Neural progenitor cell (in vitro differentiated cells): ENCODE data around the gene MTX1.
A peak's percentile ranks its signal among the peaks of the same experiment; 100 is the strongest.

Source experiments
- CTCF ChIP-seq: fragments of 200-600 bp; sonication (generic); IDR thresholded peaks from 2 replicates; pipeline ENCODE4 v1.5.1; 2017; ENCODE audit warnings: antibody characterized with exemption, mild to moderate bottlenecking
- EZH2 ChIP-seq: fragments of 200-600 bp; sonication (generic); IDR thresholded peaks from 2 replicates; pipeline ENCODE4 v1.6.1; 2017; ENCODE audit warnings: antibody characterized with exemption, mild to moderate bottlenecking, moderate library complexity
- EZH2phosphoT487 ChIP-seq: fragments of 200-600 bp; sonication (generic); IDR thresholded peaks from 2 replicates; pipeline ENCODE4 v1.6.1; 2017; ENCODE audit warnings: antibody characterized with exemption

GRCh38 chr1:155226188-155226909, 17.9 kb downstream of the MTX1 start:
- peak; percentile 62 for TF ChIP-seq CTCF
- no peak for TF ChIP-seq EZH2
- TF ChIP-seq EZH2phosphoT487: no peak
